Endometrium (tissue), 2 donors: Measurements from ENCODE around the gene MTUS2.
"Not testable (repeated sequence)": the region's sequence is repeated elsewhere in the genome, so short reads cannot be mapped to it uniquely, and the experiment has no call there.

Source experiments
- FAIRE-seq: peaks from 2 replicates; lab custom pipeline; 2012; peaks lifted over from hg19 to GRCh38; lab: Jason Lieb, UNC
- donor health status: control.
- donor health status: control.

The MTUS2 gene

DNA sequence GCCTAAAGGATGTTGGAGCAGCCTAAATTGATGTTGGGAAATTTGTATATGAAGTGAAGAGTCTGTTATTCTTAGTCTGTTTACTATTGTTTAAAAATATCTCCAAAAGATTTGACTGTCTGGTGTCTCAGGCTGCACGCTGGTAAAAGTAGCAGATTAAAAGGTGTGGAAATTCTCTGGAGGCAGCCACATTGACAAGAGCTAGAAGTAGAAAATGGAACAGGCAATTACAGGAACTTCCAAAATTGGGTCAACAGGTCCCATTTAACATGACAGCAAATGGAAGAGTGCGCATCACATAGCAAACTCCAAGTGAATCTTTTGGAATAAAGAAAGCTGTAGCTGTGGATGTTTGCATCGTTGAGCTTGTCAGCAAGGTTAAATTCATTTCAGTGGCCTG is 138.3 kb downstream of the MTUS2 start:
- FAIRE-seq = no peak

DNA sequence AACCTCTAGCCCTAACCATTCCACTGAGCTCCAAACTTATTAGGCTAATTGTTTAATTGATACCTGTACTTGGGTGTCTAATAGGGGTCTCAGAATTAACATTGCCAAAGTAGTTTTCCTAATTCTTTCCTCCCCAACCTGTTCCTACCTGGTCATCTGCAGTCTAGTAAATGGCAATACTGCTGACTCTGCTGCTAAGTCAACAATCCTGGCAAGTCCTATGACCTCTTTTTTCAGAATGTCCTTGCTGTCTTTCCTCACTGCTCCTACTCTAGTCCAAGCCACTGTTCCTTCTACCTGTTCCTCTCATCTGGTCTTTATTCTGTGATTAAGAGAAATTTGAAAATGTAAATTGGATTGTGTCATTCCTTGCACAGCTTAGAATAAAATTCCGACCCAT is 143.9 kb downstream of the MTUS2 start:
- FAIRE-seq = no peak

DNA sequence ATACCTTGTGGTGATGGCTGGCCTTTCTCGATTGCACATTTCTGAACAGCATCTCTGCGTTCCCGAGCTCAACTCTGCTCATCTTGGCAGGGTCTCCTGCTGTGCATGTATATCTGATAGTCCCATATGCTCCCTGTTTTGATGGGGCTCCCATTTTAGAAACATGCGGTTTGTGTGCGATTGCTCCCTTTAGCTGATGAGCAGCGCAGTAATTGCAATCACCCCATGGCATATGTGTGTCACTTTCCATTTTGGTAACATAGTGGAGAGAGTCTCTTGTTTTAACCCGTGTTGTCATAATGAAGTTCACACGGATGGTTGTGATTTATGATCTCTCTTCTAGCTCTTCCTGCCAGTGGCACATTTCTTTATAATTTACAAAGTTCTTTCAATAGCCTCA is 144.7 kb downstream of the MTUS2 start:
- FAIRE-seq = no peak

DNA sequence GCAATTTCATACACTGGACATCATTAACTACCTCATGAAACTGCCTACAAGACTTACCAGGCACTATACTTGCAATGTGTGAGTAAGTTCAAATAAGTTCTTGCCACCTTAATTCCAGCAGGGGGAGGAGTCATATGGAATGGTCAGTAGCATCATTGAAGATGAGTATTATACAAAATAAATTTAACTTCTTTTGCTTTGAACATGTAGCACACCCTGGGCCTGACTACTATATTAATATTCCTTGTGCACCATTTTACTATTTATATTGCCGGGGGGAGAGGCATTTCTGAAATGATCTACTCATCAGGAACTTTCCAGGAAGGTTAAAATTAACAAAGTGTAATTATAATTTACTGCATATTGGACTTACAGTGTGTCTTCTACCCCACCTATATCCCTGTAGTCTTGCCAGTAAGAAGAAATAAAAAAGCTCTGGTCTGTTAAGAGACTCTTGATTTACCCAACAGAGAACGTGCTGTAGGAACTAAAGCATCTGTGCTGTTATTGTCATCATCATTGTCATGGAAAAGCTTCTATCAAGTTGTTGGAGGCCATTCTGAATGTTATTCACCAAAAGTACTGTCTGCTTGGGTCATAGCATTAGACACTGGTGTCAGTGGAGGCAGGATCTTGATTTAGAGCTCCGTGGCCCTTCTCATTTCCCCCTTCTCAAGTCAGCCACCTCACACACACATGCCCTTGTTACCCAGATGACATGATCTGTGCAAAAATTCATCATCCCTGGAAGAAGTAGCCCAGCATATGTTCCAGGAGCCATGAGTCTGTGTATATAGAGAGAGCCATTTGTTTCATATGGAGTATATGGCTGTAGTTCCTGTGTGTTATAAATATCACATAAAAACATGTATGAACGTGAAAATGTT is 147.1 kb downstream of the MTUS2 start:
- FAIRE-seq = no peak

DNA sequence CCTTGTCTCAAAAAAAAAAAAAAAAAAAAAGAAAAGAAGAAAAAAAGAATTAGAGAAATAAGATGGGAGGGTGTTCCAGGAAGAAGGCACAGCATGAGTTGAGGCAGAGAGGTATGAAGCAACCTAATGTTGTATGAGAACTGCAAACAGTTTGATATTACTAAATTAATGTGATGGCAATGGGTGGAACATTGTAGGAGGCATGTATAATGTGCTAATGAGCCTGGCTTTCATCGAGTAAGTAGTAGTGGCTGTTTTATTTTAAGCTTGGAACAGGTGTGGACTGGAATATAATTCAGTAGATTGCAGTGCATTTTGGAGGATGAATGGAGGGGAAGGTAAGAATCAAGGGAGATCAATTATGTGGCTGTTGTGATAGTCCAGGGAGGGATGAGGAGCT is 156.1 kb downstream of the MTUS2 start:
- FAIRE-seq = no peak

DNA sequence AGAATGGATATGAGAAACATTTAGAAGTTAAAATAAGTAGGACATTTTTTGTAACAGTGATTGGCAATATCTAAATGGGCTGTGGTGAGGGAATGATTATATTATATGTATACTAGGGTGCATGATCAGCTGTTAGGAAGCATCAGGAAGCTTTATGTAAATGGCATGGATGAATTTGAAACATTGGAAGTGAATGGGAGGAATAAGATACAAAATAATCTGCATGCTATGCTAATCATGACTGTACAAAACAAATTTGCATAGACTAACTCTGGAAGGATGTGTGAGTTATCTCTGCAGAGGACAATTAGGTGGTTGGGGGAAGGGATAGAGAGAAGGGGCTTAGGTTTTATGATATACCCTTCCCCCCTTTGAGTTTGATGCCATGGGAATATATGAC is 156.5 kb downstream of the MTUS2 start:
- FAIRE-seq = no peak

DNA sequence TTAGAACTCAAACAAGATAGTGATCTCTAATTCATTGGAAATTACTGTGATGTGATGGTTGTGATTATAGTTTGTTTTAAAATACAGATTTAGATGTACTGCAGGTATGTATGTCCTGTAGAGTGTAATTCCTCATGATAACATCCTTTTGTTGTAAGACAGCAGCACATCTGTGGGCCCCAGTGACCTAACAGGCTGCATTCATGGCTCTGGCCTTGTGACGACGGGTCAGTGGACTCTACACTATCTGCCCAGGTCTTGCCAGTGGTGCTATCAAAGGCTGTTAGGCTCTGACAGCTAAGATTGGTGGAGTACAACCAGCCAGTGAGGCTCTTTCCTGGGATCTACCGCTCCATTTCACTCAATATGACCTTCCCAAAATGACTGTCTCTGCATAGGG is 158.4 kb downstream of the MTUS2 start:
- no peak for FAIRE-seq

DNA sequence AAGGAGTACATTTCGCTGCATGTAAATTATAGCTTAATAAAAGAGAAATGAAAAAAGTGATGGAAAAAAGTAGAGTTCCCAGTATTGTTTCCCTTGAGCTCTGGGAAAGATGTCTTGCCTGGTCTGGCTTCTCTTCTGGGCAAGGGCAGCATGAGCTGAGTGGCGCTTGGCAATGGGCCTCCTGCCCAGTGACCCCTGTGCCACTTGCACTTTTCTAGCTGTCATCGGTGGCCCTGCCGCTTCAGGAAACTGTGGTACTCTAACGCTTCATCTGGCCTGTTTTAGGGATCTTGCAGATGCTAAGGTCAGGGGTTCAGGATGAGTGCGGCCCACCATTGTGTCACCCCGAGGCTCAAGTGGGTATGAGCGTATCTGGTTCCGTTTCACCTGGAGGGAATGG is 161.4 kb downstream of the MTUS2 start:
- FAIRE-seq = no peak

DNA sequence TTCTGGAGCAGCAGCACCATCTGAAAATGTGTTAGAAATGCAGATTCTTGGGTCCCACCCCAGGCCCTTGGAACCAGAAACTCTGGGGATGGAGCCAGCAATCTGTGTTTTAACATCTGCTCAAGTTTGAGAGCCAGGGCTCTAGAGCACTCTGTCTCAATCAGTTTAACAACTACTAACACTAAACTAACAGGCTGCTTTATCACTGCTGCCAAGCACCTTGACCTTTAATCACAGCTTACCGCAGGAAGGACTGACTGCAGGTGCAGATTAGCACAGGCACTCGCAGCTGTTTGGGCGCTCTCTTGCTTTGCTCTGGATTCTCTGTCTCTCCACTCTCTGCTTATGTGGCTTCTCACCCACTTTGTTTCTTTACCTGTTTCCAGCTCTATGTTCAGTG is 163.5 kb downstream of the MTUS2 start:
- FAIRE-seq = no peak

DNA sequence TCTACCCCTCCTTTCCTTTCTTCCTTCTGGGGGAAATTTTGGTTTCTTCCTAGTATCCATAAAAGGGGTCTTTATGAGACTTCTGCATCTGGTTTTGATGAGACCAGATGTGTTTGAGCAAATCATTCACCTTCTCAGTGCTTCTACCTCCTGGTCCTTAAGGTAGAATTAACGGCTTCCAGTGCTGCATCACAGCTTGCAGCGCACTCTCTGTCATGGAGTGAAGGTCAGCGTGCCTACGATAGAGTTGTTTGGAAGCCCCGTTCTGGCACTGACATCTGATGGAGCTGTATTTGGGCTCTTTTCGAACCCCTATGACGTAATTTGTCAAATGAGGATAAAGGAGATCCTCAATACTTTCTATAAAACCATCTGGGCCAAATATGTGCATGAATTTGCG is 164.2 kb downstream of the MTUS2 start:
- FAIRE-seq = no peak

DNA sequence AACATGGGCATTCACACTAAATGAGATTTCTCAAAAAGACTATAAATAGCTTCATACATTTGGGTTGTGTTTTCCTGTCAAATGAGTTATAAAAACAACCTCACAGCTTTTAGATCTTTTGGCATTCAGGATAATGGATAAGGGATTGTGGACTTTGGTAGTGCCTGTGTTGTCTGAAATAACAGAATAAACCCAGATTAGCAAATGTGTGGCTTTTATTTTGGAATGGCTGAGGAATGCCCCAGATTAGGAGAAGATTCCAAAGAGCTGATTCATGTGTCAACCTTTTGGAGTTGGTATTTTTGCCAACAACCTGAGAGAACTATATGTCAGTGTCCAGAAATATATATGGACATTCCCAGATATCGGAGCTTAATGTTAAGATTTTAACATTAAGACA is 164.7 kb downstream of the MTUS2 start:
- FAIRE-seq = no peak

DNA sequence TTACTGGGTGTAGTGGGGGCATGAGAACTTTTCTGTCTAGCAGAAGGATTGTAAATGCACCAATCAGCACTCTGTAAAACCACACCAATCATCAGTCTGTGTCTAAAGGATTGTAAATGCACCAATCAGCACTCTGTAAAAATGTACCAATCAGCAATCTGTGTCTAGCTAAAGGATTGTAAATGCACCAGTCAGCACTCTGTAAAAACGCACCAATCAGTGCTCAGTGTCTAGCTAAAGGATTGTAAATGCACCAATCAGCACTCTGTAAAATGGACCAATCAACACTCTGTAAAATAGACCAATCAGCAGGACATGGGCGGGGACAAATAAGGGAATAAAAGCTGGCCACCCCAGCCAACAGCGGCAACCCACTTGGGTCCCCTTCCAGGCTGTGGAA is 170.2 kb downstream of the MTUS2 start:
- FAIRE-seq = not testable (repeated sequence)

DNA sequence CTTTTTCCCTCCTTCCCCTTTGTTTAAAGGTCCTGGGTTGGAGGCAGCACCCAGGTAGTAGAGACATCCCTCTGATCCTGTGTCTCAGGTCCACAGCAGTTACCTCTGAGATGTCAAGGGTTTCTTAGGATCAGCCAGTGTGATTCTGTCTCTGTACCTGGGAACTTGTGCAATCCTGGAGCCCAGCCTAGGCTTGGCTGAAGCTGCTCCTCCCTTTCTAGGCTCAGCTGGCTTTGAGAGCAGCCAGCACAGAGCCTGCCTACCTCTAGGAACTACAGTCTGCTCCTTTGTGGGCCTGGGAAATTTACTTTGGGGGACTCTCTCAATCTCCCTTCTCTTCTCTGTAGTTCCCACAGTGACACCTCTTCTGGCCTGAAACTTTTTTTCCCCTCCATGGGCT is 171.6 kb downstream of the MTUS2 start:
- FAIRE-seq = no peak

DNA sequence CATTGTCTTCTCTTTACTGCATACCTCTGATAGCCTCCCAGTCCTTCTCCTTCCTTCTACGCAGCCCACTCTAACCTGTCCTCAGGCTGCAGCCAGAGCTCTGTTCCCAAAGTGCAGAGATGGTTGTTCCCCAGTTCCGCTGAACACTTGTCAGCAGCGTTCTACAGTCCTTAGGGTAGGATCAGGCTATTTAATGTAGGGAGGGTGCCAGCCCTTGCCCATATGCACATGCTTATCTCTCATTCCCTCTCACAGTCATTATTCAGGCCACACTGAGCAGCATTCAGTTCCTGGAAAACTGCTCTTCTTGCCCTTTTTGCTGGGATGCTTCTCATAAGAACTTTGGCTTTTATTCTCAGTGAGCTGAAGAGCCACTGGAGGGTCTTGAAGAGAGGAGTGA is 180.7 kb downstream of the MTUS2 start:
- FAIRE-seq = no peak

DNA sequence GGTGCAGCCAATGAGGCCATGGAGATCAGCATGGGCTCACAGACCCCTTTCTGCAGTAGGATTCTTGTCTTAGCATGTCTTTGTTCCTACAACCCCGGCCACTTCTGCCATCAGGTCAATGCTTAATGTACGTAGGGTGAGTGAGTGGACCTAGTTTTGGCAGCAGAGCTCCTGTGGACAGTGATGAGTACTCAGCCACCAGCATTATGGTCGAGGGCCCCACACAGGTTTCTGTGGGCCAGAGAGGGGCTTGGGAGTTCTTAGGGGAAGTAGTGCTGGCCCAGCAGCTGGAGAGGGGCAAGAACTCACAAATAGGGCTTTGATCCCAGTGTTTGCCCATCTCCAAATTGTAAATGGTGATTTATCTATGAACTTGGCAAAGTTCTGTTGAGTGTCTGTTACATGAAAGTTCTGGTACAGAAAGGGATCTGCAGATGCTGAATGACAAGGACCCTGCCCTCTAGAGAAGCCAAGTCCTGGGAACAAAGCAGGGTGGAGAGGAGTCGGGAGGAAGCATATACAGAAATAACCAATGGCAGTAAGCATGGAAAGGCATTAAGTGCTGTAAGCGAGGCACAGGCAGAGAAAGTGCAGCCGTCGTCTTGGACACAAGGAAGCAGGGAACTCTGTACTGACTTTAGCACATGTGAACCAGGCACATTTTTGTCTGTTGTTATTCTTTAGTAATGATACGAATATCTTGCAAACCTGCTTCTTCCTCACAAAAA is 185.1 kb downstream of the MTUS2 start:
- FAIRE-seq = no peak

DNA sequence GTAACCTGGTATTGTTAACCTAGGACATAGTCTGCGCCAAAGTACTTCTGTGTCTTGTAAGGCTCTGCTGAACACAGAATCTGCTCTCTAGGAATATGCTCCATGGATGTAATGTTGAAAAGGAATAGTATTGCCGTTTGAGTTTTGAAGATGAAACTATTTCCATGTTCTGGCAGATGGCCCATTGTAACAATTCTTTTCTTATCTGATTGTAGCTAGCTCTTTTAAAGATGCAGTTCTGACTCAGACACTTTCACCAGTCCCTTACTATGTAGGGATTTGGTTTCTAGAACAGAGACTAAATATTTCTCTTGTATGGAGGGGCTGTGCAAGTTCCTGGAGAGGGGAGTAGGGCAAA is 185.6 kb downstream of the MTUS2 start:
- no peak for FAIRE-seq

DNA sequence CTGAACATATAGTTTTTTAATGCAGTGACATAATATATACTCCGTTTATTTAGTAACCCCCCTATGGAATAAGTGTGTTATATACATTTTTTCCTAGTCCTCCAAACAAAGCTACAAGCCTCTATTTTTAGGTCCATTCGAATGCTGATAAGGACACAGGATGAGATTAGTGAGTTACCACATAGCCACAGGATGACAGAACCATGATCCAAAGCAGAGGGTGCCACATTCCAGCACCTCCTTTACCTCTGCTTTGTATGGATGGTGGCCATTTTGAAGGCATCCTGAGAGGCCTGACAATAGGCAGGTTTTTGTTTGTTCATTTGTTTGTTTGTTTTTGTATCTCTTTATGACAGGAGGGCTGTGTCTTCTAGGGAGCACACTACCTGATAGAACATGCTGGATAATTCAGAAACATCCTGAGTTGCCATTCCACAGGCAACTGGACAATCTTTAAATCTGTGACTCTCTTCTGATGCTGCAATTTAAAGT is 186.3 kb downstream of the MTUS2 start:
- no peak for FAIRE-seq

DNA sequence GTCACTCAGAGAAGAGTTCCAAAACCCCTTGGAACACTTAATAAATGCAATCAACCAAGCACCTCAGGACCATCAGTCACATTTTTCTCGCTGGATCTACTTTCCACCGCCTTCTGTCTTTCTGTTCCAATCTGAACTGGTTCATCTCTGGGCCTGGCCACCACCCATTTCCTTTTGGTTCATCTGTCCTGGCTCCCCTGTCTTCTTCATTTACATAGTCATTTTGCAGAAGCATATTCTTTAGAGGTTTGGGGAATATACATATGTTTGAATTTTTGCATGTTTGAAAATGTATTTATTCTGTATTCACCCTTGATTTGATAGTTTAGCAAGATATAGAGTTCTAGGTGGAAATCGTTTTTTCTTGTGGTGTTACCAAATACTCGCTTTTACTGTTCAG is 188.2 kb downstream of the MTUS2 start:
- FAIRE-seq = no peak

DNA sequence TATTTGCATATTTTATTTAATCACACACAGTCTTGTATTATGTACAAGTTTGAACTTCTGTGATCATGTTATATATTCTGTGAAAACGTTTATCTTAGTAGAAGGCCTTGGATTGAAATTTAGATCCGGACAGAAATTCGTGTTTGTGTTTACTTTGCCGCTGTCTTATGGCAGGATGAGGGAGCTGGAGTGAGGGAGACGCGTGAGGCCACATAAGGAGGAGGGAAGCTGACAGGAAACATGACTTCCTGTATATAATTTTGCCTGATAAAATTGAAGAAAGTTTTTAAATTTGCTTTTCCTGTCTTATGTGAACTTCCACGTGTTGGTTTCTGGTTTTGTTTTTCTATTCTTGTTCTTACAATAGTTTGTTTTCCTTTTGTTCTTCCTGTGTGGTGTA is 200.2 kb downstream of the MTUS2 start:
- no peak for FAIRE-seq

DNA sequence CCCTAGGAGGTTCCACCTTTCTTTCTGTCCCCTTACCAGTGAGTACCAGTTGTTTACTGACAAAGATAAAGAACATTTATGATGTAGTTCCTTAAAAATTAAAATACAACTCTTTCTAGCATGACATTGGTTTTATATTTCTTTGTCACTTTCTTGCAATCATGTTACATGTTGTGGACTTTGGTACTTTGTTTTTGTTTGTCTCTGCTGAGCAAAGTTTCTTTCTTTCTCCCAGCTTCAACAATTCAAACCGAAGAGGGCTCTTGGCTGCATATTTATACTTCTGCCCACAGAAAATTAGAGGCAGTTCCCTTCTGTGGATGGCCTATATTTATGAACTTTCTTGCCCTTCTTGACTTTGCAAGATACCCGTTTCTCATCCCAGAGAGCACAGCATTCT is 201.2 kb downstream of the MTUS2 start:
- FAIRE-seq = no peak

DNA sequence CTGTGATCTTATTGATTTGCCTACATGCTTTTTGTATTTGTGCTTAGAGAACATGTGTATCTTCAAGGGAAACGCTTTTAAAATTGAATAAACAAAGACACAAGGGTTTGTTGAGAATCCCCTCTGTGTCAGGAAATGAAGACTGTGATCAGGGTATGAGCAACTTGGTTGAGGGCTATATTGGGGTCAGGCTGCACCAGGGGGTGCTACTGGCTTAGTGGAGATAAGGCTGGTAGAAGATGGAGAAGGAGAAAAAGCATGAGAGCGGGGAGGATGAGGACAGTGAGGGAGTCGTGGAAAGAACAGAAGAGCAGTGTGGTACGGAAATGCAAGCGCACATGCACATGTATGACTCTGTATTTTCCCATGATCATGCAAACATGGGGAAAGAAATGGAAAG is 201.6 kb downstream of the MTUS2 start:
- FAIRE-seq = no peak

DNA sequence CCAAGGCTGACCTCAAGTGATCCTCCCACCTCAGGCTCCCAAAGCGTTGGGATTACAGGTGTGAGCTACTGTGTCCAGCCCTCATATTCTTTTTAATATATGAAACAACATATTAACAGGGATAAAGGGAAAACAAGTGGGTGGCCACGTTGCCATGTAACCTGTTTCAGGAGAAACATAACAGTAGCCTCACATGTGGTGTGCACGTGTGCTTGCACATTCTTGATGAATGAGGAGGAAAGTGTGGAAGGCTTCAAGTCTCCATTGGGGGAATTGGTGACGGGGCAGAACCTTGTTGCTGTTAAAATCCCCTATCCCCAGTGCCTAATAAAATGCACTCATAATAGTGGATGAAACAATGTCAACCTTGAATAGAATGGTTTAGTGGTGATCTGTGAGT is 202.3 kb downstream of the MTUS2 start:
- no peak for FAIRE-seq

DNA sequence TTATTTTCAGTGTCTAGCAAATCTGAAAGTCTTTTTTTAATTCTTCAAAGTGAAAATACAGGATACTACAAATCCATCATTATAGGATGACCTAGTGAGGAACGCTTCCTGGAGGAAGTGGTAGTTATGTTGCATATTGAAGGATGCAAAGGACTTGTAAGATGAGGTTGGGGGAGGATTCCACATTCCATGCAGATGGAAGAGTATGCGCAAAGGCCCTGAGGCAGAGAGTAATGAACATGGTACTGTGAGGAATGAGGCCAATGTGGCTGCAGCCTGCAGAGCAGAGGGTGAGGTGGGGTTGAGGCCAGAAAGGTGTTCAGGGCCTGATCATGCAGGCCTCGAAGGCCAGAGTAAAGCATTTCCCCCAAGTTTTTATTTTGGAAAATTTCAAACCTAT is 202.8 kb downstream of the MTUS2 start:
- FAIRE-seq = no peak

DNA sequence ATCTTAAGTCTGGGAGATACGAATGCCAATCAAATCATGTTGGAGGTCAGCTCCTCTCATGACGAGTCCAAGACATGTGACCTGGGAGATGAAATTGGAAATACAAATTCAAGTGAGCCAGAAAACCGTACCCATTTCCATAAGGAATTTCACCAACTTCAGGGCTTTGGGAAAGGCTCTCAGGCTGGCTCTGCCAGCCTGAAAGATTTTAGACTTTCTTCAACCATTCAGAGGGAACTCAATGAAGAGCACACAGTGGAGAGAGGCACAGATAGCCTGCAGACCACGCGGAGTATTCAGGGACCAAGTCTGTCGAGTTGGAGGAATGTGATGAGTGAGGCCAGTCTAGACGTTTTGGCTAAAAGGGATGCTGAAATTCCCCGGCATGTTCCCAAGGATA is 204.6 kb downstream of the MTUS2 start:
- no peak for FAIRE-seq
